Measurements from ENCODE around the gene TNF.

GRCh38 chr6:31569861-31570536, 5.4 kb upstream of the TNF start:
- TF ChIP-seq CTCF (IDR thresholded peaks at IDR 0.05; ENCODE audit: extremely low read depth in 1 of 2, insufficient read depth in 1 of 2, low read depth in 1 of 2, low read length in 2 of 2) = no peak
- TF ChIP-seq FOS (IDR thresholded peaks at IDR 0.05; ENCODE audit: borderline replicate concordance, insufficient read depth, low read length) = no peak
- TF ChIP-seq POLR2AphosphoS5 (IDR thresholded peaks at IDR 0.05; ENCODE audit: insufficient read depth, low read depth, low read length) = no peak
- TF ChIP-seq JUN (IDR thresholded peaks at IDR 0.05; ENCODE audit: borderline replicate concordance, insufficient read depth, insufficient read length, low read depth) = no peak
- no peak for TF ChIP-seq MAX (IDR thresholded peaks at IDR 0.05; ENCODE audit: insufficient read depth, insufficient read length)
- TF ChIP-seq POLR2A (IDR thresholded peaks at IDR 0.05; ENCODE audit: low read depth, low read length) = no peak

Data from endothelial cell of umbilical vein (primary cell).